ENCODE results near the gene TOR1A. TPM values are rescaled to one million over a fixed set of nuclear protein-coding genes. Genes with fewer than 3 reads are reported as not detected.

TOR1A gene
- total RNA-seq, 1 experiment from 2014 or later = 32.2 TPM

GRCh38 chr9:129762985-129763926 is 60.7 kb downstream of the TOR1A start:
- no peak for DNase-seq
- ChIA-PET POLR2A (no interaction called here), CTCF (interaction anchor here (0.7 kb wide), 1 partner anchor 23 kb away, joined by 4 read pairs; no protein-coding TSS in a partner anchor)
- Mint-ChIP-seq H3K4me3 (ENCODE audit: unreplicated experiment) (no peak overlapping the region), H3K27ac (ENCODE audit: unreplicated experiment) (peak overlapping the region; percentile 28), H3K4me1 (ENCODE audit: low read depth, unreplicated experiment) (peaks cover 15% of the 10 kb centered on the region), H3K27me3 (ENCODE audit: insufficient read depth, unreplicated experiment) (no peaks in the 10 kb centered on the region), H3K9me3 (ENCODE audit: unreplicated experiment) (no peaks in the 10 kb centered on the region), H3K36me3 (ENCODE audit: insufficient read depth, unreplicated experiment) (peaks cover 12% of the 10 kb centered on the region)
- H3K4me3 ChIP-seq (ENCODE audit: low read depth, low read length) = no peak overlapping the region
- no TSS peak for BruUV-seq (replicated peaks)
- H3K4me1 ChIP-seq = peaks cover 21% of the 10 kb centered on the region
- H3K27me3 ChIP-seq (replicated peaks; ENCODE audit: control insufficient read depth, insufficient read depth, low read length) = no peaks in the 10 kb centered on the region
- no peaks in the 10 kb centered on the region for H3K9me3 ChIP-seq
- H3K36me3 ChIP-seq (ENCODE audit: control insufficient read depth, insufficient read depth, low read length) = no peaks in the 10 kb centered on the region
- intact Hi-C loops (cut with micrococcal nuclease; ENCODE audit: unreplicated experiment) = no loop called here
- TF ChIP-seq CTCF (IDR thresholded peaks at IDR 0.05; ENCODE audit: insufficient read depth in 1 of 2, low read depth in 1 of 2, low read length in 1 of 2, severe bottlenecking in 1 of 2, unreplicated experiment in 1 of 2) = no peak

Small RNA genes within 50 kb of the gene (microRNA-seq; reads per million reads assigned to microRNA genes)
- gene MIR6855 = not detected

Other genes with a start within 250 kb of the TOR1A start
- gene C9orf50, start 203.0 kb downstream of the TOR1A start, total RNA-seq (2022) = not detected in 2 replicates
- 44.1 and 51.6 TPM in 2 replicates for gene NTMT1, start 198.0 kb downstream of the TOR1A start, total RNA-seq (2022)
- 17.4 and 18.1 TPM in 2 replicates for gene ASB6, start 182.0 kb downstream of the TOR1A start, total RNA-seq (2022)
- not detected in 2 replicates for gene PRRX2, start 158.5 kb downstream of the TOR1A start, total RNA-seq (2022)
- 4.0 and 5.6 TPM in 2 replicates for gene PTGES, start 71.1 kb downstream of the TOR1A start, total RNA-seq (2022)
- 22.8 and 28.0 TPM in 2 replicates for gene TOR1B, start 21.0 kb downstream of the TOR1A start, total RNA-seq (2022)
- gene C9orf78, start 11.1 kb upstream of the TOR1A start, total RNA-seq (2022) = 38.3 and 44.1 TPM in 2 replicates
- 13.9 and 16.5 TPM in 2 replicates for gene USP20, start 11.3 kb upstream of the TOR1A start, total RNA-seq (2022)
- 33.2 and 34.3 TPM in 2 replicates for gene FNBP1, start 219.1 kb upstream of the TOR1A start, total RNA-seq (2022)
- 49.8 and 53.1 TPM in 2 replicates for gene GPR107, start 229.8 kb upstream of the TOR1A start, total RNA-seq (2022)